ENCODE results near the gene ELSPBP1.

GRCh38 chr19:47992070-47992469 is 2.4 kb upstream of the ELSPBP1 start, which contains the start of gene BSPH1:
- TF ChIP-seq, protein P1, sequence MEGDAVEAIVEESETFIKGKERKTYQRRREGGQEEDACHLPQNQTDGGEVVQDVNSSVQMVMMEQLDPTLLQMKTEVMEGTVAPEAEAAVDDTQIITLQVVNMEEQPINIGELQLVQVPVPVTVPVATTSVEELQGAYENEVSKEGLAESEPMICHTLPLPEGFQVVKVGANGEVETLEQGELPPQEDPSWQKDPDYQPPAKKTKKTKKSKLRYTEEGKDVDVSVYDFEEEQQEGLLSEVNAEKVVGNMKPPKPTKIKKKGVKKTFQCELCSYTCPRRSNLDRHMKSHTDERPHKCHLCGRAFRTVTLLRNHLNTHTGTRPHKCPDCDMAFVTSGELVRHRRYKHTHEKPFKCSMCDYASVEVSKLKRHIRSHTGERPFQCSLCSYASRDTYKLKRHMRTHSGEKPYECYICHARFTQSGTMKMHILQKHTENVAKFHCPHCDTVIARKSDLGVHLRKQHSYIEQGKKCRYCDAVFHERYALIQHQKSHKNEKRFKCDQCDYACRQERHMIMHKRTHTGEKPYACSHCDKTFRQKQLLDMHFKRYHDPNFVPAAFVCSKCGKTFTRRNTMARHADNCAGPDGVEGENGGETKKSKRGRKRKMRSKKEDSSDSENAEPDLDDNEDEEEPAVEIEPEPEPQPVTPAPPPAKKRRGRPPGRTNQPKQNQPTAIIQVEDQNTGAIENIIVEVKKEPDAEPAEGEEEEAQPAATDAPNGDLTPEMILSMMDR (IDR thresholded peaks at IDR 0.05), result no peak
- TF ChIP-seq POLR2A (IDR thresholded peaks at IDR 0.05), result no peak
- TF ChIP-seq POLR2AphosphoS5 (IDR thresholded peaks at IDR 0.05), result no peak
- no peak for TF ChIP-seq EP300 (IDR thresholded peaks at IDR 0.05)

All from sigmoid colon (tissue), 4 donors.